GM12872 (cell line): ENCODE results near the gene TMEM201.

Source experiments
- CTCF ChIP-seq: IDR thresholded peaks from 3 replicates; pipeline ENCODE4 v1.5.1; 2011; ENCODE audit warnings: low read depth, mild to moderate bottlenecking, low read length, moderate library complexity; ENCODE audit not compliant: insufficient read depth

Gene TMEM201

GRCh38 chr1:9597361-9598315 lies 8.9 kb downstream of the TMEM201 start:
- no peak for TF ChIP-seq CTCF

- TF ChIP-seq CTCF, result no peak
Observed at GRCh38 chr1:9598316-9598700, 9.6 kb downstream of the TMEM201 start.

- TF ChIP-seq CTCF, result no peak
Observed at GRCh38 chr1:9599741-9600140, 11.0 kb downstream of the TMEM201 start.

- TF ChIP-seq CTCF, result no peak
Observed at GRCh38 chr1:9600861-9601834, 12.4 kb downstream of the TMEM201 start.

- TF ChIP-seq CTCF, result no peak
Observed at GRCh38 chr1:9601942-9602793, 13.5 kb downstream of the TMEM201 start.

GRCh38 chr1:9602794-9603167 lies 14.1 kb downstream of the TMEM201 start:
- TF ChIP-seq CTCF, result no peak
